HG03196 (cell line): ENCODE results near the gene SHMT1.
"Not testable (repeated sequence)": the region's sequence is repeated elsewhere in the genome, so short reads cannot be mapped to it uniquely, and the experiment has no call there.

ENCODE experiments used
- ATAC-seq: cut with Tn5 transposase; IDR thresholded peaks from one replicate; pipeline ENCODE4 v1.9.1; 2021; ENCODE audit not compliant: unreplicated experiment

Gene SHMT1

GRCh38 chr17:18326572-18326971 lies 36.8 kb downstream of the SHMT1 start:
- ATAC-seq = no peak

GRCh38 chr17:18326039-18326438 lies 37.3 kb downstream of the SHMT1 start:
- ATAC-seq = no peak

- ATAC-seq = no peak
These were observed 39.0 kb downstream of the SHMT1 start for GRCh38 chr17:18324140-18325050.

- no peak for ATAC-seq
These were observed 39.7 kb downstream of the SHMT1 start for GRCh38 chr17:18323507-18324139.

GRCh38 chr17:18323007-18323406 lies 40.3 kb downstream of the SHMT1 start:
- no peak for ATAC-seq

GRCh38 chr17:18322522-18322921 lies 40.8 kb downstream of the SHMT1 start:
- ATAC-seq = no peak

- ATAC-seq = no peak
These were observed 42.0 kb downstream of the SHMT1 start for GRCh38 chr17:18321309-18321708.

- no peak for ATAC-seq
These were observed 43.0 kb downstream of the SHMT1 start for GRCh38 chr17:18320301-18320700.

- no peak for ATAC-seq
These were observed 43.6 kb downstream of the SHMT1 start for GRCh38 chr17:18319604-18320256.

- no peak for ATAC-seq
These were observed 44.4 kb downstream of the SHMT1 start for GRCh38 chr17:18318771-18319450.

GRCh38 chr17:18318117-18318516 lies 45.2 kb downstream of the SHMT1 start:
- ATAC-seq = no peak

- no peak for ATAC-seq
These were observed 47.4 kb downstream of the SHMT1 start for GRCh38 chr17:18315961-18316360.

- no peak for ATAC-seq
These were observed 47.8 kb downstream of the SHMT1 start for GRCh38 chr17:18315562-18315922.

GRCh38 chr17:18314731-18315561 lies 48.4 kb downstream of the SHMT1 start, which contains the start of the genes SMCR8 and TOP3A:
Gene SMCR8, plus strand, starts transcription at chr17:18315293. Its CDS starts 497 bp downstream, at chr17:18315790.
Gene TOP3A, minus strand, starts transcription at chr17:18314994. Its CDS starts 216 bp downstream, at chr17:18314778.
- ATAC-seq = peak; percentile 73

GRCh38 chr17:18314059-18314730 lies 49.2 kb downstream of the SHMT1 start:
- peak; percentile 20 for ATAC-seq

GRCh38 chr17:18309202-18309601 lies 54.1 kb downstream of the SHMT1 start:
- no peak for ATAC-seq

GRCh38 chr17:18303206-18303605 lies 60.1 kb downstream of the SHMT1 start:
- ATAC-seq = not testable (repeated sequence)

- ATAC-seq = no peak
These were observed 62.4 kb downstream of the SHMT1 start for GRCh38 chr17:18300725-18301480.

GRCh38 chr17:18298061-18298460 lies 65.3 kb downstream of the SHMT1 start:
- not testable (repeated sequence) for ATAC-seq
